ENCODE data around the gene NTM. TPM values are rescaled to one million over a fixed set of nuclear protein-coding genes. Genes with fewer than 3 reads are reported as not detected.
"Not testable (repeated sequence)": the region's sequence is repeated elsewhere in the genome, so short reads cannot be mapped to it uniquely, and the experiment has no call there.

Gene NTM
- total RNA-seq, 3 donors from 2014 or later = not detected

- Mint-ChIP-seq H3K4me3 (no peak overlapping the region), H3K4me1 (ENCODE audit: low read depth) (no peaks in the 10 kb centered on the region), H3K36me3 (ENCODE audit: insufficient read depth) (no peaks in the 10 kb centered on the region), H3K27me3 (ENCODE audit: low read depth) (peaks cover 2% of the 10 kb centered on the region), H3K9me3 (no peaks in the 10 kb centered on the region)
- no peak for ATAC-seq
- no peak for DNase-seq
Observed at GRCh38 chr11:132346558-132347148, 976.2 kb downstream of the NTM start.

GRCh38 chr11:132347156-132348090, 977.0 kb downstream of the NTM start:
- Mint-ChIP-seq H3K27me3 (ENCODE audit: low read depth) (peaks cover 2% of the 10 kb centered on the region), H3K36me3 (ENCODE audit: insufficient read depth) (no peaks in the 10 kb centered on the region), H3K4me3 (no peak overlapping the region), H3K4me1 (ENCODE audit: low read depth) (no peaks in the 10 kb centered on the region), H3K9me3 (no peaks in the 10 kb centered on the region)
- DNase-seq = no peak
- ATAC-seq = no peak

- DNase-seq = no peak
- H3K27me3 Mint-ChIP-seq (ENCODE audit: low read depth) = peaks cover 2% of the 10 kb centered on the region
- no peak for ATAC-seq
- H3K4me1 Mint-ChIP-seq (ENCODE audit: low read depth) = no peaks in the 10 kb centered on the region
- no peak overlapping the region for H3K4me3 Mint-ChIP-seq
- H3K9me3 Mint-ChIP-seq = no peaks in the 10 kb centered on the region
- no peaks in the 10 kb centered on the region for H3K36me3 Mint-ChIP-seq (ENCODE audit: insufficient read depth)
Observed at GRCh38 chr11:132349811-132350733, 979.7 kb downstream of the NTM start.

- Mint-ChIP-seq H3K4me1 (ENCODE audit: low read depth) (no peaks in the 10 kb centered on the region), H3K9me3 (no peaks in the 10 kb centered on the region), H3K36me3 (ENCODE audit: insufficient read depth) (no peaks in the 10 kb centered on the region), H3K27me3 (ENCODE audit: low read depth) (peaks cover 2% of the 10 kb centered on the region), H3K4me3 (no peak overlapping the region)
- ATAC-seq (no peak), DNase-seq (no peak)
Observed at GRCh38 chr11:132351050-132351449, 980.6 kb downstream of the NTM start.

- DNase-seq (no peak), ATAC-seq (no peak)
- Mint-ChIP-seq H3K4me3 (no peak overlapping the region), H3K36me3 (ENCODE audit: insufficient read depth) (no peaks in the 10 kb centered on the region), H3K9me3 (no peaks in the 10 kb centered on the region), H3K27me3 (ENCODE audit: low read depth) (peaks cover 2% of the 10 kb centered on the region), H3K4me1 (ENCODE audit: low read depth) (peaks cover 4% of the 10 kb centered on the region)
Observed at GRCh38 chr11:132352497-132352896, 982.1 kb downstream of the NTM start.

- Mint-ChIP-seq H3K36me3 (ENCODE audit: insufficient read depth) (no peaks in the 10 kb centered on the region), H3K9me3 (no peaks in the 10 kb centered on the region), H3K27me3 (ENCODE audit: low read depth) (no peaks in the 10 kb centered on the region), H3K4me3 (no peak overlapping the region), H3K4me1 (ENCODE audit: low read depth) (peaks cover 7% of the 10 kb centered on the region)
- ATAC-seq = no peak
- no peak for DNase-seq
Observed at GRCh38 chr11:132353255-132353654, 982.8 kb downstream of the NTM start.

- Mint-ChIP-seq H3K36me3 (ENCODE audit: insufficient read depth) (no peaks in the 10 kb centered on the region), H3K4me3 (no peak overlapping the region), H3K9me3 (peaks cover 7% of the 10 kb centered on the region), H3K27me3 (ENCODE audit: low read depth) (no peaks in the 10 kb centered on the region), H3K4me1 (ENCODE audit: low read depth) (peaks cover 12% of the 10 kb centered on the region)
- DNase-seq = no peak
- ATAC-seq = peak in 1 of 2 donors; percentile 28
Observed at GRCh38 chr11:132357811-132358572, 987.6 kb downstream of the NTM start.

GRCh38 chr11:132358573-132358953, 988.1 kb downstream of the NTM start:
- H3K4me1 Mint-ChIP-seq (ENCODE audit: low read depth) = peaks cover 12% of the 10 kb centered on the region
- no peaks in the 10 kb centered on the region for H3K27me3 Mint-ChIP-seq (ENCODE audit: low read depth)
- H3K4me3 Mint-ChIP-seq = no peak overlapping the region
- ATAC-seq = no peak
- no peak for DNase-seq
- no peaks in the 10 kb centered on the region for H3K36me3 Mint-ChIP-seq (ENCODE audit: insufficient read depth)
- peaks cover 11% of the 10 kb centered on the region for H3K9me3 Mint-ChIP-seq

- ATAC-seq (no peak), DNase-seq (no peak)
Observed at GRCh38 chr11:132361011-132361550, 990.7 kb downstream of the NTM start.

GRCh38 chr11:132365650-132366049, 995.2 kb downstream of the NTM start:
- peaks cover 2% of the 10 kb centered on the region for H3K27me3 Mint-ChIP-seq (ENCODE audit: low read depth)
- peaks cover 19% of the 10 kb centered on the region for H3K9me3 Mint-ChIP-seq
- H3K4me3 Mint-ChIP-seq = no peak overlapping the region
- DNase-seq (no peak), ATAC-seq (no peak)
- peaks cover 1% of the 10 kb centered on the region for H3K4me1 Mint-ChIP-seq (ENCODE audit: low read depth)
- no peaks in the 10 kb centered on the region for H3K36me3 Mint-ChIP-seq (ENCODE audit: insufficient read depth)

More at GRCh38 chr11:132361011-132361550, 990.7 kb downstream of the NTM start:
- Mint-ChIP-seq H3K4me1 (ENCODE audit: low read depth) (peaks cover 12% of the 10 kb centered on the region), H3K27me3 (ENCODE audit: low read depth) (peaks cover 2% of the 10 kb centered on the region), H3K4me3 (no peak overlapping the region), H3K36me3 (ENCODE audit: insufficient read depth) (no peaks in the 10 kb centered on the region), H3K9me3 (peaks cover 14% of the 10 kb centered on the region)

GRCh38 chr11:132367293-132367692, 996.9 kb downstream of the NTM start:
- DNase-seq (no peak), ATAC-seq (no peak)
- Mint-ChIP-seq H3K27me3 (ENCODE audit: low read depth) (peaks cover 2% of the 10 kb centered on the region), H3K4me1 (ENCODE audit: low read depth) (no peaks in the 10 kb centered on the region), H3K4me3 (no peak overlapping the region), H3K9me3 (peaks cover 16% of the 10 kb centered on the region), H3K36me3 (ENCODE audit: insufficient read depth) (no peaks in the 10 kb centered on the region)

GRCh38 chr11:132370114-132370513, 999.7 kb downstream of the NTM start:
- H3K4me1 Mint-ChIP-seq (ENCODE audit: low read depth); H3K9me3 Mint-ChIP-seq; ATAC-seq; H3K4me3 Mint-ChIP-seq; DNase-seq; H3K36me3 Mint-ChIP-seq (ENCODE audit: insufficient read depth); H3K27me3 Mint-ChIP-seq (ENCODE audit: low read depth): not testable (repeated sequence)

GRCh38 chr11:132373405-132374143, 1003.2 kb downstream of the NTM start:
- Mint-ChIP-seq H3K27me3 (ENCODE audit: low read depth) (no peaks in the 10 kb centered on the region), H3K9me3 (peaks cover 5% of the 10 kb centered on the region), H3K4me3 (no peak overlapping the region), H3K36me3 (ENCODE audit: insufficient read depth) (no peaks in the 10 kb centered on the region), H3K4me1 (ENCODE audit: low read depth) (no peaks in the 10 kb centered on the region)
- no peak for ATAC-seq
- no peak for DNase-seq

Data from activated T-cell treated with anti-CD3 and anti-CD28 coated beads, Interleukin-2, amount 50 U/mL, for 4 hours (primary cell).